GM18499 (cell line): Measurements from ENCODE around the gene HLX.

Source experiments
- ATAC-seq: cut with Tn5 transposase; IDR thresholded peaks from one replicate; pipeline ENCODE4 v1.9.1; 2021; ENCODE audit warnings: moderate number of reproducible peaks; ENCODE audit not compliant: insufficient read depth, unreplicated experiment

Gene HLX

GRCh38 chr1:220880726-220881506 is 1.7 kb downstream of the HLX start:
- ATAC-seq: no peak

GRCh38 chr1:220882061-220882891 is 3.0 kb downstream of the HLX start:
- no peak for ATAC-seq

GRCh38 chr1:220884109-220884980 is 5.1 kb downstream of the HLX start:
- ATAC-seq: no peak

GRCh38 chr1:220884981-220885918 is 6.0 kb downstream of the HLX start:
- no peak for ATAC-seq

GRCh38 chr1:220885971-220886370 is 6.7 kb downstream of the HLX start:
- no peak for ATAC-seq

GRCh38 chr1:220886470-220887201 is 7.4 kb downstream of the HLX start:
- ATAC-seq: no peak

- ATAC-seq: no peak
Measured at GRCh38 chr1:220887202-220887519, 7.9 kb downstream of the HLX start.

- no peak for ATAC-seq
Measured at GRCh38 chr1:220887520-220888416, 8.5 kb downstream of the HLX start.

GRCh38 chr1:220888417-220888986 is 9.3 kb downstream of the HLX start:
- ATAC-seq: no peak

- no peak for ATAC-seq
Measured at GRCh38 chr1:220889333-220889732, 10.1 kb downstream of the HLX start.

- no peak for ATAC-seq
Measured at GRCh38 chr1:220889848-220890287, 10.6 kb downstream of the HLX start.

- no peak for ATAC-seq
Measured at GRCh38 chr1:220890602-220891001, 11.4 kb downstream of the HLX start.

- ATAC-seq: no peak
Measured at GRCh38 chr1:220891224-220892085, 12.2 kb downstream of the HLX start.

GRCh38 chr1:220892086-220892376 is 12.8 kb downstream of the HLX start:
- no peak for ATAC-seq

GRCh38 chr1:220892997-220893700 is 13.9 kb downstream of the HLX start:
- ATAC-seq: no peak

GRCh38 chr1:220893701-220894024 is 14.4 kb downstream of the HLX start:
- ATAC-seq: no peak
